ENCODE results near the gene ZP1. TPM values are rescaled to one million over a fixed set of nuclear protein-coding genes. Genes with fewer than 3 reads are reported as not detected.

Gene ZP1
- total and polyA plus RNA-seq, 2 of the 4 experiments (the other 2 are of a cell fraction) = 0.18 to 1.6 TPM

- TF ChIP-seq CTCF (conservative IDR thresholded peaks at IDR 0.05; ENCODE audit: low read depth, low read length) = no peak
Observed at GRCh38 chr11:60870733-60871377, 3.5 kb downstream of the ZP1 start (continued).

- H3K18ac ChIP-seq (ENCODE audit: low read depth, low read length) = peak overlapping the region; percentile 85
- peak overlapping the region; percentile 100 for H2AK5ac ChIP-seq (ENCODE audit: low read depth, low read length)
- H3K4me3 ChIP-seq (ENCODE audit: insufficient read depth, low read depth, low read length) = no peak overlapping the region
- peak overlapping the region; percentile 16 for H3K23ac ChIP-seq (ENCODE audit: low read depth, low read length)
- in situ Hi-C loops (cut with MboI; ENCODE audit: low sequenced_read_pairs) (no loop called here), intact Hi-C loops (cut with micrococcal nuclease) (no loop called here), dilution Hi-C loops (cut with HindIII; ENCODE audit: low sequenced_read_pairs, unreplicated experiment) (no loop called here)
- peak overlapping the region; percentile 46 for H2BK5ac ChIP-seq (ENCODE audit: low read depth, low read length, poor library complexity, severe bottlenecking)
- H2BK20ac ChIP-seq (ENCODE audit: low read depth, low read length) = peak overlapping the region; percentile 92; the same call in 1 of the 2 replicates
- peak overlapping the region; percentile 97 for H4K91ac ChIP-seq (ENCODE audit: insufficient read depth, low read depth, low read length)
- H2BK120ac ChIP-seq (ENCODE audit: low read depth, low read length) = peak overlapping the region; percentile 89
- peak overlapping the region; percentile 87 for H3K14ac ChIP-seq (replicated peaks; ENCODE audit: low read depth, low read length)
- peak overlapping the region; percentile 97 for H3K4ac ChIP-seq (ENCODE audit: low read depth, low read length)
- no TSS peak for BruUV-seq (replicated peaks)
- H2BK15ac ChIP-seq (ENCODE audit: low read depth, low read length) = peak overlapping the region; percentile 93; the same call in 2 of the 3 replicates
- H4K5ac ChIP-seq (ENCODE audit: low read depth, low read length) = peak overlapping the region; percentile 56
- H3K9me3 ChIP-seq (ENCODE audit: control insufficient read depth, insufficient read depth, low read length) = no peaks in the 10 kb centered on the region
- peak overlapping the region; percentile 54 to 68; a peak in 3 of 4 replicates for H4K8ac ChIP-seq (ENCODE audit: low read depth in 2 of 2, low read length in 2 of 2)
- peak overlapping the region; percentile 18 for H2AFZ ChIP-seq (replicated peaks; ENCODE audit: low read length, poor library complexity)
- H4K20me1 ChIP-seq (ENCODE audit: insufficient read depth, low read length) = no peaks in the 10 kb centered on the region
- H3K56ac ChIP-seq (ENCODE audit: extremely low read depth, insufficient read depth, low read length) = no peak overlapping the region
- H3K9ac ChIP-seq (ENCODE audit: low read depth, low read length) = no peak overlapping the region
- H3K4me2 ChIP-seq (ENCODE audit: low read depth, low read length) = no peak overlapping the region
- ATAC-seq (ENCODE audit: low read depth) = peak; percentile 50
- H3K9me1 ChIP-seq (ENCODE audit: insufficient read depth, low read length) = peaks cover 23% of the 10 kb centered on the region
- peak overlapping the region; percentile 18 for H3K27ac ChIP-seq (ENCODE audit: insufficient read depth, low read length)
- TF ChIP-seq POLR2A (IDR thresholded peaks at IDR 0.05; ENCODE audit: low read depth, low read length) = no peak
- TF ChIP-seq NFE2L2 (IDR thresholded peaks at IDR 0.05; ENCODE audit: low read depth, low read length) = no peak
- 0 out of 2 replicates have a peak, but pooled peaks have one; percentile 16 for TF ChIP-seq CTCF (conservative IDR thresholded peaks at IDR 0.05; ENCODE audit: low read depth, low read length)
- TF ChIP-seq MXI1 (IDR thresholded peaks at IDR 0.05; ENCODE audit: borderline replicate concordance, low read depth, low read length) = no peak
- no peak for TF ChIP-seq MAFK (IDR thresholded peaks at IDR 0.05; ENCODE audit: low read depth, low read length)
- no peak for TF ChIP-seq RAD21 (IDR thresholded peaks at IDR 0.05; ENCODE audit: low read length)
- 74% methylated on average over 4 of the region's 7 CpGs; no CpG with 5 or more reads in 1 of the 2 experiments for WGBS, 2 experiments (ENCODE audit: extremely low coverage in 2 of 2, insufficient read length in 1 of 2)
- H3K27me3 ChIP-seq (ENCODE audit: control insufficient read depth, insufficient read depth, low read length) = no peaks in the 10 kb centered on the region; the same call in none of the 2 replicates
- H3K4me1 ChIP-seq (ENCODE audit: control insufficient read depth, insufficient read depth, low read length) = peaks cover 22% of the 10 kb centered on the region
- H3K79me1 ChIP-seq (ENCODE audit: low read depth in 1 of 2, low read length in 2 of 2) = 0 out of 4 replicates have a peak, but pooled peaks cover 0 to 3% of the 10 kb centered on the region in 2 experiments
- CTCF ChIA-PET = interaction anchor here (1.5 to 2.5 kb wide), 3 partner anchors 16 to 40 kb away, joined by 5 to 11 read pairs (median 5); no protein-coding TSS in a partner anchor
- H3K36me3 ChIP-seq (ENCODE audit: control insufficient read depth, insufficient read depth, low read length) = no peaks in the 10 kb centered on the region
- peak overlapping the region; percentile 88 for H2AK9ac ChIP-seq (replicated peaks; ENCODE audit: low read depth, low read length, poor library complexity)
- peak; percentile 42 for DNase-seq
- POLR2A ChIA-PET (ENCODE audit: unreplicated experiment) = no interaction called here
Observed at GRCh38 chr11:60871378-60872061, 4.2 kb downstream of the ZP1 start.
